SK-N-MC (cell line): ENCODE data around the gene IKBKE.

Experiments
- DNase-seq: peaks from one replicate; pipeline ENCODE4 v3.0.0-alpha.2; 2011; ENCODE audit warnings: low read depth, low spot score
- H3K27ac ChIP-seq: fragments of 200-600 bp; sonication (generic); 2 replicates; pipeline ENCODE4 v1.5.1; 2016; ENCODE audit warnings: mixed run types
- H3K36me3 ChIP-seq: fragments of 200-600 bp; sonication (generic); 2 replicates; pipeline ENCODE4 v1.6.1; 2017; ENCODE audit warnings: antibody characterized with exemption, low read length, mixed read lengths; ENCODE audit not compliant: insufficient read depth
- H3K4me3 ChIP-seq: fragments of 200-600 bp; sonication (generic); 2 replicates; pipeline ENCODE4 v1.5.1; 2016
- H3K9ac ChIP-seq: fragments of 200-600 bp; sonication (generic); 2 replicates; pipeline ENCODE4 v1.8.0; 2017; ENCODE audit warnings: mixed run types, mixed read lengths; ENCODE audit not compliant: insufficient read length
- H3K9me3 ChIP-seq: fragments of 200-600 bp; sonication (generic); 2 replicates; pipeline ENCODE4 v1.6.1; 2017; ENCODE audit warnings: low read depth, mild to moderate bottlenecking, antibody characterized with exemption, low read length, moderate library complexity, mixed read lengths
- EZH2 ChIP-seq: fragments of 200-600 bp; sonication (generic); IDR thresholded peaks from one replicate; pipeline ENCODE4 v1.6.1; 2017; ENCODE audit warnings: antibody characterized with exemption
- FOXP2 ChIP-seq: optimal IDR thresholded peaks from 2 replicates; pipeline ENCODE3; 2011; ENCODE audit warnings: mild to moderate bottlenecking, moderate library complexity; ENCODE audit not compliant: insufficient read depth; ENCODE audit errors: extremely low read length, control extremely low read depth
- POLR2AphosphoS5 ChIP-seq: IDR thresholded peaks from 2 replicates; pipeline ENCODE4 v1.6.1; 2012; ENCODE audit warnings: mild to moderate bottlenecking, low read depth, low read length, borderline replicate concordance

Gene IKBKE

DNA sequence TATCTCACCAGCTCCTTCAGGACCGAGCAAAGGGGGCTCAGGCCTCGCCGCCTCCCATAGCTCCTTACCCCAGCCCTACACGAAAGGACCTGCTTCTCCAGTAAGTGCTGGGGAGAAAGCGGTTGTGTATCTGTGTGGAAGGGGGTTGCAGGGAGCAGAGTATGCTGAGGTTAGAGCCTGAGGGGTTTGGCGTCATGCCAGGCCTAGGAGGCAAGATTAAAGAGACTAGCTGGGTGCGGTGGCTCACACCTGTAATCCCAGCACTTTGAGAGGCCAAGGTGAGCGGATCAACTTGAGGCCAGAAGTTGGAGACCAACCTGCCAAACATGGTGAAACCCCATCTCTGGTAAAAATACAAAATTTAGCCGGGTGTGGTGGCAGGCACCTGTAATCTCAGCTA is 23.0 kb downstream of the IKBKE start:
- H3K9me3 ChIP-seq: no peaks in the 10 kb centered on the region
- no peak for DNase-seq
- no peaks in the 10 kb centered on the region for H3K36me3 ChIP-seq
- H3K27ac ChIP-seq: no peak overlapping the region
- TF ChIP-seq FOXP2: no peak
- TF ChIP-seq POLR2AphosphoS5: no peak
- no peak for TF ChIP-seq EZH2
- no peak overlapping the region for H3K9ac ChIP-seq
- H3K4me3 ChIP-seq: no peak overlapping the region

DNA sequence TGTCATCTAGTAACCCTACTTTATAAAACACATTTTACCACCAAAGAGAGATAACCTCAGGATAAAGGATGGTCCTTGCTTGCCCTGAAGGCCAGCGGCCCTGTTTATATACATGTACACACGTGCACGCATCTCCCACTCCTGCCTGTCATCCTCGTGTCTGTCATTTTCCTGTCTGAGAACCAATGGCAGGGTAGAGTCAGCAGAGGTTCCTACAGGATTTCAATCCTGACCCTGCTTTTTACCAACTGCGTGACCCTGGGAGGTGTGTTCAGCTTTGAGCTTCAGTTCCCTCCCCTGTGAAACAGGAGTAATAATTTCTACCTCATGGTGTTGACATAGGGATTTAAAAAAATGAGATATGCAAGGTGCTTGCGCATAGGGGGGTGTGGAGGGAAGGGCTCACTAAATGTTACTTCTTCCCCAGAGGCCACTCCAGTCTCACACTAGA is 24.8 kb downstream of the IKBKE start:
- no peak overlapping the region for H3K4me3 ChIP-seq
- H3K36me3 ChIP-seq: no peaks in the 10 kb centered on the region
- no peak for DNase-seq
- no peaks in the 10 kb centered on the region for H3K9me3 ChIP-seq
- H3K27ac ChIP-seq: no peak overlapping the region
- no peak overlapping the region for H3K9ac ChIP-seq
- TF ChIP-seq FOXP2 (no peak), EZH2 (no peak), POLR2AphosphoS5 (no peak)

DNA sequence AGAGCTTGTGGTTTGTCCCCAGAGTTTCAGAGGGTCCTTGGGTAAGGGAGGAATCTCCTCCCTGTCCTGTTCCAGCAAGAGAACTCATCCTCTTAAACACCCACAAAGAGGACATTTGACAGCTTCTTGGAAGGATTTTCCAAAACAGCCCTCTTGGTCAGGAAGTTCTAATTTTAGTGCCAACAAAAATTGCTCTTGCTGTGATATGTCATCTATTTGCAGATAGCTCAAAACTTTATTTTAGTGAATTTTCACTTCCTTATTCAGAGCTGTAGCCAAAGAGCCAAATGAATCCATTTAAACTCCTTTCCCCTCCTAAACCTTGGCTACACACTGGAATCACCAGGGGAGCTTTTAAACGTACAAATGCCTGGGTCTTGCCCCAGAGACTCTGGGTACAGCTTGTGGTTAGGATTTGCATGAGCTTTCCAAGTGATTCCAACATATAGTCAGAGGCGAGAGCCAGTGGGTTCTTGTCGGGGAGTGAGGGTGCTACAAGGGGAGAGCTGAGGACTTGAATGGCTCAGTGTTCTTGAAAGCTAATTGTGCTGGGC is 25.3 kb downstream of the IKBKE start:
- no peak overlapping the region for H3K27ac ChIP-seq
- H3K4me3 ChIP-seq: no peak overlapping the region
- no peak for TF ChIP-seq FOXP2
- no peak for TF ChIP-seq POLR2AphosphoS5
- no peak for TF ChIP-seq EZH2
- no peaks in the 10 kb centered on the region for H3K9me3 ChIP-seq
- H3K36me3 ChIP-seq: no peaks in the 10 kb centered on the region
- no peak for DNase-seq
- H3K9ac ChIP-seq: no peak overlapping the region

DNA sequence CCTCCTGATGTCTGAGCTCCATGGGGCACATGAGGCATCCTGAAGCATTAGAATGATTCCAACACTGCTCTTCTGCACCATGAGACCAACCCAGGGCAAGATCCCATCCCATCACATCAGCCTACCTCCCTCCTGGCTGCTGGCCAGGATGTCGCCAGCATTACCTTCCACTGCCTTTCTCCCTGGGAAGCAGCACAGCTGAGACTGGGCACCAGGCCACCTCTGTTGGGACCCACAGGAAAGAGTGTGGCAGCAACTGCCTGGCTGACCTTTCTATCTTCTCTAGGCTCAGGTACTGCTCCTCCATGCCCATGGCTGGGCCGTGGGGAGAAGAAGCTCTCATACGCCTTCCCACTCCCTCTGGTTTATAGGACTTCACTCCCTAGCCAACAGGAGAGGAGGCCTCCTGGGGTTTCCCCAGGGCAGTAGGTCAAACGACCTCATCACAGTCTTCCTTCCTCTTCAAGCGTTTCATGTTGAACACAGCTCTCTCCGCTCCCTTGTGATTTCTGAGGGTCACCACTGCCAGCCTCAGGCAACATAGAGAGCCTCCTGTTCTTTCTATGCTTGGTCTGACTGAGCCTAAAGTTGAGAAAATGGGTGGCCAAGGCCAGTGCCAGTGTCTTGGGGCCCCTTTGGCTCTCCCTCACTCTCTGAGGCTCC is 26.0 kb downstream of the IKBKE start:
- H3K9me3 ChIP-seq: no peaks in the 10 kb centered on the region
- no peak overlapping the region for H3K27ac ChIP-seq
- H3K4me3 ChIP-seq: no peak overlapping the region
- no peak overlapping the region for H3K9ac ChIP-seq
- no peaks in the 10 kb centered on the region for H3K36me3 ChIP-seq
- no peak for DNase-seq
- no peak for TF ChIP-seq FOXP2
- TF ChIP-seq EZH2: no peak
- TF ChIP-seq POLR2AphosphoS5: no peak

DNA sequence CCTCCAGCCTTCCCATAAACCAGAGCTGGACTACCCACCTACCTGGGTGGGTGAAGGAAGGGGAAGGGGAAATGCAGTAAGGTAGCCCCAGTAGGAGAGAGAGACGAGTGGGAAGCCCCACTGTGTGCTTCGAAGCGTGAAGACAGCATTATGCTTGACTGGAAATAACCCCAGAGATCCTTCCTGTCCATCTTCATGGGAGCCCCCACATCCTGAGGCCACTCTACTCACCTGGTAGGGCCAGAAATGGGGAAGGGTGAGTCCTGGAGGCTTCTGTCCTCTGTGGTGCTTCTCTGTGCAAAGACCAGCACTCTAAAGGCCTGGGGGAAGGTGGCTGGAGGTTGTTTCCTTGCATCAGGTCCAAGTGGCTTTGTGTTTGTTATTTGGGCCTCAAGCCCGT is 27.1 kb downstream of the IKBKE start:
- TF ChIP-seq FOXP2: no peak
- Histone ChIP-seq H3K9me3 (no peaks in the 10 kb centered on the region), H3K4me3 (no peak overlapping the region), H3K36me3 (no peaks in the 10 kb centered on the region), H3K27ac (no peak overlapping the region), H3K9ac (no peak overlapping the region)
- no peak for DNase-seq

DNA sequence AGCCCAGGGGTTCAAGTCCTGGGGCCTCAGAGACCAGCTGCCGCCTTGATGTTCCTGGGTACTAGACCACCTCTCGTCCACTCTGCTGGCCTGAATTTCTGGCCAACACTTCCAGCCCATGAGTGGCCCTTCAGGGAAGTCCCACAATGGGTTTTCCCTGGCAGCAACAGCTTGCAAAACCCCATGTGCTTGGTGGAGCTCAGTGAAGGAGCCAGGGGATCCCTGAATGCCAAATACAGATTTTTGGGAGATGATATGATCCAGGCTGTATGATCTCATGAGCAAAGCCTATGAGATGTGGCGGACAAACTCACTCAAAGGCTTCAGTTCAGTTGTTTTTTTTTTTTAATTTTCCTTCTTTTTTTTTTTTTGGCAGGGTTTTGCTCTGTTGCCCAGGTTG is 27.5 kb downstream of the IKBKE start:
- Histone ChIP-seq H3K4me3 (no peak overlapping the region), H3K27ac (no peak overlapping the region), H3K9ac (no peak overlapping the region), H3K9me3 (no peaks in the 10 kb centered on the region), H3K36me3 (no peaks in the 10 kb centered on the region)
- TF ChIP-seq FOXP2: no peak
- TF ChIP-seq EZH2: no peak
- no peak for TF ChIP-seq POLR2AphosphoS5
- DNase-seq: no peak

DNA sequence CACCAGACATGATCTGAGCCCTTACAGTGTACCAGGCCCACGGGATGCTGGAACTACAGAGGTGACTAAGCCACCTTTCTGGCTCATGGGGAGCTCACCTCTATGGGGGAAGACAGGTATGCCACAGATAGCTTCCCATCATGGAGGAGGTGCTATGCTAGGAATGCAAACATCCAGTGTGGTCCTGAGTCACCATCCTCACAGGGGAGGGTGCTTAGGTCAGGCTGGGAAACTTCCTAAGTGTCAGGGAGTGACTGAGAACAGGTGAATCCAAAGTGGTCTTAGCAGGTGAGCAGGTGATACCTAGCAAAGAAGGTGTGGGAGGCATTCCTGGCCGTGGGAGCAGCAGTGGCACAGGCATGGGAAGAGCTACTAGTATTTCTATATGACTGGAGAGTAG is 28.4 kb downstream of the IKBKE start:
- no peak for TF ChIP-seq POLR2AphosphoS5
- TF ChIP-seq EZH2: no peak
- no peak for TF ChIP-seq FOXP2
- H3K4me3 ChIP-seq: no peak overlapping the region
- no peak overlapping the region for H3K9ac ChIP-seq
- H3K27ac ChIP-seq: no peak overlapping the region
- no peaks in the 10 kb centered on the region for H3K36me3 ChIP-seq
- H3K9me3 ChIP-seq: no peaks in the 10 kb centered on the region
- no peak for DNase-seq

DNA sequence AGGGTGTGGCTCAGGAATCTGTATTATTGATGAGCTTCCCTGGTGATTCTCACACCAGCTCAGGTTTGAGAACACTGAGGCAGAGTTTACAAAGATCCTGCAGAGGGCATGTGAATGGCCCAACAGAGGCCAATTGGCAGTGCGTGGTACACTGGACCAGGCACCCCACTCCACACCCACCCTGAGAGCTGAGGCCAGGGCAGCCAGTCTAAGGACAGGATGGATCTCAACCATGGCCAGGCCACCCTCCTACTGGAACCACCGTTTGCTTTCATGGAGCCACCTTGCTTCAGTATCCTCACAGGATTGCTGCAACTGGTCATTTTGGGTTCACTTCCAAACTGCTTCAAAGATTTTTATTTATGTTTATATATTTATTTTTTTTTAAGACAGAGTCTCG is 29.8 kb downstream of the IKBKE start:
- DNase-seq: no peak
- no peak for TF ChIP-seq POLR2AphosphoS5
- no peak for TF ChIP-seq FOXP2
- TF ChIP-seq EZH2: no peak
- H3K9ac ChIP-seq: no peak overlapping the region
- H3K4me3 ChIP-seq: no peak overlapping the region
- no peak overlapping the region for H3K27ac ChIP-seq
- no peaks in the 10 kb centered on the region for H3K9me3 ChIP-seq
- H3K36me3 ChIP-seq: no peaks in the 10 kb centered on the region

DNA sequence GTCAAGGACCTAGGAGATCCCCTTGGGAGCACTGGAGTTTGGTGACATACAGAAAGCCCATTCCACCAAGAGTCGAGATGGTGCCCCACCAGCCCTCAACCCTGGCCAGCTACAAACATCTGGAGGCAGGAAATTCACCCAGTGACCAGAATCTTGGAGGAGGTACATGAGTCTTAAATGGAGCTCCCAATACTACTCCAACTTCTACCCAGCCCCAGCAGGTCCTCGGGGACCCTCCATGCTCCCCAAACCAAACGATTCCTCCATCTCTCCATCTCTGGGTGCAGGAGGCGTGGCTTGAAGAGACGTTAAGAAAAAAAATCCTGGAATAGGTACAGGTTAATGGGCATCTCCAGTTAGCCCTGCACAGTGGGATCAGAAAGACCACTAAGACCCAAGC is 31.6 kb downstream of the IKBKE start:
- H3K9ac ChIP-seq: no peak overlapping the region

More for the DNA sequence above, 31.6 kb downstream of the IKBKE start:
- no peak for DNase-seq
- Histone ChIP-seq H3K9me3 (no peaks in the 10 kb centered on the region), H3K36me3 (no peaks in the 10 kb centered on the region), H3K27ac (no peak overlapping the region), H3K4me3 (no peak overlapping the region)
- TF ChIP-seq POLR2AphosphoS5: no peak
- TF ChIP-seq FOXP2: no peak
- no peak for TF ChIP-seq EZH2
